SK-N-MC (cell line): ENCODE measurements around the gene SIGLEC11.

Experiments used
- EZH2 ChIP-seq: fragments of 200-600 bp; sonication (generic); IDR thresholded peaks from one replicate; pipeline ENCODE4 v1.6.1; 2017; ENCODE audit warnings: antibody characterized with exemption
- POLR2AphosphoS5 ChIP-seq: IDR thresholded peaks from 2 replicates; pipeline ENCODE4 v1.6.1; 2012; ENCODE audit warnings: mild to moderate bottlenecking, low read depth, low read length, borderline replicate concordance

- TF ChIP-seq EZH2 (no peak), POLR2AphosphoS5 (no peak; the same call in 1 of the 2 replicates)
These were observed 49.4 kb downstream of the SIGLEC11 start for GRCh38 chr19:49911381-49912145.
